Measurements from ENCODE around the gene CAPZA1. TPM values are rescaled to one million over a fixed set of nuclear protein-coding genes. Genes with fewer than 3 reads are reported as not detected.

The CAPZA1 gene
- total RNA-seq, 6 experiments from 2014 or later: 34.8 to 85.8 (median 54.7) TPM

- intact Hi-C loops (cut with DNase I): loop anchor here in 1 of 2 donors (5.0 kb wide), 1 partner anchor 87 kb away; no protein-coding TSS in a partner anchor
- DNase-seq (peak; percentile 99 to 100 (median 100)), ATAC-seq (peak; percentile 85 to 91 (median 87))
- H3K9me3 ChIP-seq: no peaks in the 10 kb centered on the region
- TF ChIP-seq POLR2A (IDR thresholded peaks at IDR 0.05) (peak; percentile 42), CTCF (IDR thresholded peaks at IDR 0.05) (no peak)
- 0% methylated on average over 8 of the region's 51 CpGs for WGBS (ENCODE audit: insufficient coverage, low coverage, low lambda C conversion rate, missing lambda C conversion rate)
- no peaks in the 10 kb centered on the region for H3K27me3 ChIP-seq
- peak within 1 kb of the TSS; percentile 49 to 61 (median 58) for H3K4me3 ChIP-seq
- peak within 1 kb of the TSS in 2 of 3 donors; percentile 48 to 55 for H3K27ac ChIP-seq
- no peaks in the 10 kb centered on the region for H3K36me3 ChIP-seq
- peaks cover 0 to 25% (median 7%) of the 10 kb centered on the region in 4 donors for H3K4me1 ChIP-seq
Observed at GRCh38 chr1:112715264-112716053, 95.8 kb downstream of the CAPZA1 start, which contains the start of gene PPM1J. TSS of gene PPM1J (minus strand) at chr1:112715332. CDS start at chr1:112715301, 31 bp downstream.

DNA sequence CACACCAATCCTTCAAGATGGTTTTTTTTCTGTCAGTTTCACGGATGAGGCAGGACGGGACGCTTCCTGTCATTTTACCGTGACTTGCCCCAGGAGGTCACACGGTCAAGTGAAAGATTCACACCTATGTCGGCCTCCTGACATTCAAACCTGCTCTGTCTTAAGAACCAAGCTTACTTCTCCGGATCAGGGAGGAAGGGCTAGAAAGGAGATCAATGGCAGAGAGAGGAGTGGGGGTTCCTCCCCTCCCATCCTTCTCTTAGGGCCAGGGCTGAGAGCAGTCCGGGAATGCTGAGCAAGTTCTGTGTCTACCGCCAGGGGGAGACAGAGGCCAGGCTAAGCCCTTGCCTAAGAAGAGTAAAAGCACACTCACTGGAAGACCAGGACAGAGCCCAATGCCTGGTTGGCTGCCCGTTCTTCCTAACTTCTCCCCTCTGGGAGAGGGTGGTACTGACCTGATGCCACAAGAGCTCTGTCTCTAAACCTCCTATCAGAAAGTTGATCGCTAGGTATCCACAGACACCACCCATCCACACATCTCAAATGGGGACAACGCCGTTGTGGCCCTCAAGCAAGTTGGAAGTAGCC lies 96.6 kb downstream of the CAPZA1 start:
- peak overlapping the region; percentile 49 to 61 (median 58) for H3K4me3 ChIP-seq
- H3K36me3 ChIP-seq: no peaks in the 10 kb centered on the region
- intact Hi-C loops (cut with DNase I): loop anchor here in 1 of 2 donors (5.0 kb wide), 1 partner anchor 86 kb away; no protein-coding TSS in a partner anchor
- H3K4me1 ChIP-seq: peaks cover 0 to 25% (median 7%) of the 10 kb centered on the region in 4 donors
- no peaks in the 10 kb centered on the region for H3K9me3 ChIP-seq
- peak; percentile 69 to 72 (median 70) for ATAC-seq
- peak overlapping the region in 1 of 3 donors; percentile 55 for H3K27ac ChIP-seq
- under 1% methylated on average over 10 of the region's 13 CpGs for WGBS (ENCODE audit: insufficient coverage, low coverage, low lambda C conversion rate, missing lambda C conversion rate)
- peak; percentile 92 to 95 (median 94) for TF ChIP-seq CTCF (IDR thresholded peaks at IDR 0.05)
- TF ChIP-seq POLR2A (IDR thresholded peaks at IDR 0.05): no peak
- H3K27me3 ChIP-seq: no peaks in the 10 kb centered on the region
- DNase-seq: peak; percentile 85 to 87 (median 86)

DNA sequence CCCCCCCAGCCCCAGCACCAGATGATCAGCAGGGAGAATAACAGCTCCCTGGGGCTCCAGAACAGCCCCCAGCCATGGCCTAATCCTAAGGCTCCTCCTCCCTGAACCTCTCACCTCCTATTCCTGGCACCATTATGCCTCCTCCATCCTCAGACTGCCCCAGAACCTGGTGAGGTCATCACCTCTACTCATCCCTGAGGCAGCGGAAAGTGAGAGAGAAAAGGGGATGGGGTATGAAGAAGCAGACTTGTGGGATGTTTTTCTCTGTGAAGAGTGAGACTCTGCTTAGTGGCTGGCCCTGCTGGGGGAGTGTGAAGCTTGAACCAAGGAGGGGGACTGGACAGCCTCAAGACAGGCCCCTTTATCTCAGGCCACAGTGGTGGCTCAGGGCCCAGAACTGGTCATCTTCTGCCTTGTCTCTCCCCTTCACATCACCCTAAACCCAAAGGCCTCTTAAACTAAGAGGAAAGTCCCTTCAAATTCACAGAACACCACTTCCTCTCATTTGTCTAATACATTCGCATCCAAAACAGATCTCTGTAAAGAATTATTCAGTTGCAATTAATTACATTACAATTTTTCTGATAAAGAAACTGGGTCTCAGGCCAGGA lies 97.7 kb downstream of the CAPZA1 start:
- intact Hi-C loops (cut with DNase I): loop anchor here in 1 of 2 donors (5.0 kb wide), 1 partner anchor 85 kb away; no protein-coding TSS in a partner anchor
- 60% methylated on average over 1 of the region's 2 CpGs for WGBS (ENCODE audit: insufficient coverage, low coverage, low lambda C conversion rate, missing lambda C conversion rate)

More for the DNA sequence above, 97.7 kb downstream of the CAPZA1 start:
- DNase-seq: no peak
- H3K4me3 ChIP-seq: no peak overlapping the region
- peaks cover 0 to 25% (median 7%) of the 10 kb centered on the region in 4 donors for H3K4me1 ChIP-seq
- H3K9me3 ChIP-seq: no peaks in the 10 kb centered on the region
- no peaks in the 10 kb centered on the region for H3K36me3 ChIP-seq
- no peak for ATAC-seq
- H3K27me3 ChIP-seq: no peaks in the 10 kb centered on the region
- H3K27ac ChIP-seq: no peak overlapping the region
- TF ChIP-seq POLR2A (IDR thresholded peaks at IDR 0.05) (no peak), CTCF (IDR thresholded peaks at IDR 0.05) (no peak)
